Activated gamma-delta T cell (primary cell): ENCODE results near the gene SREK1IP1.
A peak's percentile ranks its signal among the peaks of the same experiment; 100 is the strongest.
"Not testable (repeated sequence)": the region's sequence is repeated elsewhere in the genome, so short reads cannot be mapped to it uniquely, and the experiment has no call there.

Source experiments
- DNase-seq: peaks from one replicate; lab custom pipeline; 2025; lab: John Stamatoyannopoulos, UW

Gene SREK1IP1

DNA sequence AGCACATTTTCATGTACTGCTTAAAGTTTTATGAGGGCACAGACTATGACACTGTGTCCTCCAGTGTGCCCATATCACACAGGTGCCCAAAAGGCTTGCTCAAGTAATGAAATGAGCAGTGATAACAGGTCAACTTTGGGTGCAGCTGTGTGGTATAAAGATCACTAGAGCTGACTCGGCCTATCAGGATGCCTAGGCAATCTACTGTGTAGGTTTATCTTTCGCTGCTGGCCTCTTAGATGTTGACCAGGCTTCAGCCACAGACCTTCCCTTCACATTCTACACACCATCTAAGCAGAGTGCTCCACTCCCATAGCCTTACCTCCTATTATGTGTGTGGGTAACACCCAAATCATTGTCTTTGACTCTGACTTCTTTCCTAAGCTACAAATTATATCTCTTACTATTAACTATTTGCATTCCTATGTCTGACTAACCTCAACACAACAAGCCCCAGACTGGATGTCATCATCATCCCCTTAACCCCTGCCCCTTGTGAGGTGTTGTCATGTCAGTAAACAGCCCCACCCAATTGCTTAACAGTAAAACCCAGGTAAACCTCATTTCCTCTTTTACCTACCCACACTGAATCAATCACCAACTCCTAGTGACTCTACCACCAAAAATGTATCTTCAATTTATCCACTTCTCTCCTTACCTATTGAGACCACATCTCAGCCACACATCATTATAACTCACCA is 2.5 kb downstream of the SREK1IP1 start:
- DNase-seq: no peak

DNA sequence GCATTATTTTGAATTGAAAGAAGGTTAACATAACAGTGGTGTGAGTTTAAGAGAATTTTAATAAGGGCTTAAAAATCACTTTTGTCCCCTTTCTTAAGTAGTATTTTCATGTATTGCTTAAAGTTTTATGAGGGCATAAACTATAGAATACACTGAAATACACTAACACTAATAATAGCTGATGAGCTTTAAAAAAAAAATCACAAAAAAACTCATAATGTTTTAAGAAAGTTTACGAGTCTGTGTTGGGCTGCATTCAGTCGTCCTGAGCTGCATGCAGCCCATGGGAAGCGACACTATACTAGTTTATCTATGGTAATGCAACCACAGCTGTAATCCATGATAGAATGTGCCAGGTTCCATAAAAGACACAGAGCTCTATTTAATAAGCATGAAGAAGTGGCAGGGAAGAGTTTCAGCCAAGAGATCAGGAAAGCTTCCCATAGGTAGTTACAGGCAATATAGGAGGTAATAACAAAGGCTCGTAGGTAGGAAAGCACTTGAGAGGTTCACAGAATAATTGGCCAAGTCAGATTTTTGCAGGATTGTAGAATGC is 4.5 kb downstream of the SREK1IP1 start:
- DNase-seq: no peak

DNA sequence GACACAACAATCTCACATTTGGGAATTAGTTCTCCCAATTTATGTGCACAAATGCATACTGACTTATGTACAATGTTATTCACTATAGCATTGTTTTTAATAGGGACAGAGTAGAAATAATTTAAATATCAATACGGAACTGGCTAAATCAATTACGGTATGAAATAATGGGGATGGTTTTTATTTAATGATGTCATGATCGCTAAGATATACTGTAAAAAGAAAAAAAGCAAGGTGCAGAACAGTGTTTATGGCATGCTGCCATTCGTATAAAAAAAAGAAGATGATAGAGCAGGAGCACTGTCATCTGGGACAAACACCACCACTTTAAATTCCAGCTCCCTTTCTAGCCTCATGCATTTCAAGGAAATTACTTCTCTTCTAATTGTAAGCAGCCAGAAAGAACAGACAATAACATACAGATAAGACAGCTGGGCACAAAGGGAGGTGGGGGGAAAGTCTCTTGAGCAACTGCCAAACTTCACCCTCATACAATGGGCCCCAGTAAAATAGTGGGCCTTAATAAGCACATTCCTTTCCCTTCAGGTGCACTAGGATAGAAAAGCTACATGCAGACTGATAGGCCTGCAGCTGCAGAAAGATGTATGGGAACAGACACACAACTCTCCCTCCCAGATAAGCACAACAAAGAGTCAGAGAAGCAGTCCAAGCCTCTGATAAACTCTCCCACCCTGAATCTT is 8.4 kb downstream of the SREK1IP1 start:
- DNase-seq: no peak

DNA sequence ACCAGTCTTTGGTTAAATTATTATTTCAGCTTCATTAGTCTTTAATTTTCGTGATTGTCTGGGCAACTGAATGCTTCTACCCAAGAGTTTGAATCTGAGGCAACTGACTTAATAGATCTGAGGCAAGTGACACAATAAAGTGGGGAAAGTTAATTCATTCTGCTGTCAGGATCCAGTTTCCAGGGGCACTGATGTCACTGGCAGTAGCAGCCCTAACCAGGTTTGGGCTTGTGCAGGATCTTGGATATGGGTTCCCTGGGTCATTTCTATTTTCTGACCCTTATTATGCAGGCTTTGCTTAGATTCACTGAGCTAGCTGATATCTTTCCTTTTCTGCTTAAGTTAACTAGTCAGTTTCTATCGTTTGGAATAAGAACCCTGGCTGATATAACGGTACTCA is 9.6 kb downstream of the SREK1IP1 start:
- DNase-seq: no peak

DNA sequence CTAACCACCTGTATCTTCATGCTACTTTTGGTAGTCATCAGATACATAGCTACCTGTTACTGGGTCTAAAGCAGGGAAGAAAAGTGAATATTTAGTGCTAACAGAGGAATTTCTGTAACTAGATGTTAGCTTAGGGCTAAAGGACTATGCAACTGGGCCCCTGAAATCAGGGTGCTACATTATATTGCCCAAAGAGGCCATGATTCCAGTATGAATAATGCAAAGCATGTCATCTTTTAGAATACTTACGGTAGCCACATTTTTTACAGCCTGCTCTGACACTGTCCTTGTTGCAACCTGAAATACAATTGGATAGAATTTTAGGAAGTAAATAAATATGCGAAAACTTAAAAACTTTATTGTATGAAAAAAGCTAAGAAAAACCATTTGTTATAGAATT is 14.4 kb downstream of the SREK1IP1 start:
- DNase-seq: no peak

DNA sequence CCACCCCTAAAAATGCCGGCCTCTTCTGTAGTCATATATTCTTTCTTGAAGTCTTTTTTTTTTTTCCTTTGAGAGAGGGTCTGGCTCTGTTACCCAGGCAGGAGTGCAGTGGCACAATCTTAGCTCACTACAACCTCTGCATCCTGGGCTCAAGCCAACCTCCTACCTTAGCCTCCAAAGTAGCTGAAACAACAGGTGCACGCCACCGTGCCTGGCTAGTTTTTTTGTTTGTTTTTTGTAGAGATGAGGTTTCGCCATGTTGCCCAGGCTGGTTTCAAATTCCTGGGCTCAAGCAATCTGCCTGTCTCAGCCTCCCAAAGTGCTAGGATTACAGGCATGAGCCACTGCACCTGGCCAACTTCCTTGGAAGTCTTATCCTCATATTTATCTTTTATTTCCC is 19.1 kb downstream of the SREK1IP1 start:
- no peak for DNase-seq

DNA sequence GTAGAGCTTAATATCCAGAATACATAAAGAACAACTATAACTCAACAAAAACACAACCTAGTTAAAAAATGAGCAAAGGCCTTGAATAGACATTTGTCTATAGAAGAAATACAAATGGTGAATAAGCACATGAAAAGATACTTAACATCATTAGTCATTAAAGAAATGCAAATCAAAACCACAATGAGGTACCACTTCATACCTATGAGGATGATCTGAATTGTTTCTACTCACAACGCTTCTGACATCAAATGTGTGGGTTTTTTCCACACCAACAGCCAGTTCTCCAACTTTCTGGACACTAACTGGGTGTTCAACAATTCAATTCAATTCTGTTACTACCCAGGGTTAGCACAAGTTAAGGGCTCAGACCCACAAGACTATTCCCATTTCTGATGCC is 22.0 kb downstream of the SREK1IP1 start:
- DNase-seq: no peak

DNA sequence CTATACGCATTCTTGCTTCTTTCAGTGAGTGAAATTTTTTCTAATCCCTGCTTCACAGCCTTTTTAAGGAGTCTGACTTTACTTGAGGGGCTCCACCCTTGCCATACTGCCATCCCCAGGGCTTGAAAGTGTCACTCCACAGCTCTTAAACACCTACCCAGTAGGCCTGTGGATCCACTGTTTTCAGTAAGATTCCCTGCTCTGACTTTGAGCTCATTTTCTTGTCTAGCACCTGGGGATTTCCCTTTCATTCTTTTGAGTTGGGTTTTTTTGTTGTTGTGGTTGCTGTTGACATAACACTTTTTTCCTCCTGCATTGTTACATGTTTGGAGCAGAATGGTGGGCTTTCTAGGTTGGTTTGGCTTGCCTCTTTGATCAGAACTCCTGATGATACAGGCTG is 23.6 kb downstream of the SREK1IP1 start:
- no peak for DNase-seq

DNA sequence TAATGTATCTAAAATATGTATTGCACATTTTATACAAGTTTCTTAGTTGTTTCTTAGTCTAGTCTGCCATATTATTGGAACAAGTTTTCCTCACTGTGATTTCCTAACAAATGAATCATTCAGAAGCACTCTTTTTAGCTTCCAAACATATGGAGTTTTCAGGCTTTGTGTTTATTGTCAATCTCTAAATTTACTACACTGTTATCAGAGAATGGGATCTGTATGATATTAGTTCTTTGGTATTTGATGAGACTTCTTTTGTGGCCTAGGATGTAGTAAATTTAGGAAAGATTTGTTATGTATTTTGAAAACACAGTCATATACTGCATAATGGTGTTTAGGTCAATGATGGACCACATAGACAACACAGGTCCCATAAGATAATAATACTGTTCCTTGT is 25.7 kb downstream of the SREK1IP1 start:
- DNase-seq: no peak

DNA sequence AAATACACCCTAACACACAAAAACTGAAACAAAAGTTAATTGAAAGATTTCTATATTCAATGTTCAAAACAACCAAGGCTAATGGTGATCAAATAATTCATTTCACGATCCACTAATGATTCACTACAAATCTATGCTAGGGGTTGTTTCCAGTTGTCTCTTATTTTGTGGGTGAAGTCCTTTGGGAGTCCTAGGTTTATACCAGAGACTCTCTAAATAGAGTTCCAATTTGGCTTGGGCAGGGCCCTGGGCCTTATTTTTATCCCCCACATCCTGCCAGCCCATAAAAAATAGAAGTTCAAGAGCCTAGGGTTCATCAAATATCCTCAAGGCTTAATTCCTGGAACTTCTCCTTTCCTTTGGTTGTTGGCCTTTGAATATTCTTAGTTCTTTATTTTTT is 26.1 kb downstream of the SREK1IP1 start:
- no peak for DNase-seq

DNA sequence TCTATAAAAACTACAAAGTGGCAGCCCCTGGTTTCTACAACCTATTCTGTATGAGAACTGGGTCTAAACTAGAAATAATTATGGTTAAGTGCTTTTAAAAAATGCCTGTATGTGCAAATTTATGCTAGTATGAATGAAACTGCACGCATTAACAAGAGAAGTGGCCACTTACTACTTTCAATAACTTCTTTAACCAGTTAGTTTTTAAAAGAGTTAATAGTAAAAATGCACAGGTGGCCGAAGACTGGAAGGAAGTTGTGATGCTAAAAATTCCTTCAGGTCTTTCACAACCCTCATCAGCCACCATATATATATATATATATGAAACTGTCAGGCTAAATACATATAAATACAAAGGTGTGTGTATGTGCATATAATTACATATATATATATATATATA is 41.3 kb downstream of the SREK1IP1 start:
- DNase-seq: no peak

DNA sequence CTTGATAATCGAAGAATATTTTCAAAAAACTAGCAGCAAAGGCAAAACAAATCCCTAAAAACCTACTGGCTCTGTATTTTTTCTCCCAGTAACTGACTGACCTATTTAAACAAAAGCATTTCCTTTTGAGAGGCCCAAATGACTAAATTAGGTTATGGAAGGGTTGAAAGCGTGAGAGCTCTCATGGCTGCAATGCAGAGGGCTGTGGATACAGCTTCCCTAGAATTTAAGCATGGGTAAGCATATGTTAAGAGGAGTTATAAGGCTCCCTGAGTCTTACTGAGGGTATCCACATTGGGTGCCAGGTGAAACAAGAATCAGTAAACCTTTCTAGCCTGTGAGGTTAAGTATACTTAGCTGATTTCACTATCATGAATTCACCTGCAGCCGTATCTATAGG is 45.9 kb downstream of the SREK1IP1 start:
- no peak for DNase-seq

DNA sequence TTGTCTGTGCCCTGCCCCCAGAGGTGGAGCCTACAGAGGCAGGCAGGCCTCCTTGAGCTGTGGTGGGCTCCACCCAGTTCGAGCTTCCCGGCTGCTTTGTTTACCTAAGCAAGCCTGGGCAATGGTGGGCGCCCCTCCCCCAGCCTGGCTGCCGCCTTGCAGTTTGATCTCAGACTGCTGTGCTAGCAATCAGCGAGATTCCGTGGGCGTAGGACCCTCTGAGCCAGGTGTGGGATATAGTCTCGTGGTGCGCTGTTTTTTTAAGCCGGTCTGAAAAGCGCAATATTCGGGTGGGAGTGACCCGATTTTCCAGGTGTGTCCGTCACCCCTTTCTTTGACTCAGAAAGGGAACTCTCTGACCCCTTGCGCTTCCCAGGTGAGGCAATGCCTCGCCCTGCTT is 54.0 kb downstream of the SREK1IP1 start:
- not testable (repeated sequence) for DNase-seq

DNA sequence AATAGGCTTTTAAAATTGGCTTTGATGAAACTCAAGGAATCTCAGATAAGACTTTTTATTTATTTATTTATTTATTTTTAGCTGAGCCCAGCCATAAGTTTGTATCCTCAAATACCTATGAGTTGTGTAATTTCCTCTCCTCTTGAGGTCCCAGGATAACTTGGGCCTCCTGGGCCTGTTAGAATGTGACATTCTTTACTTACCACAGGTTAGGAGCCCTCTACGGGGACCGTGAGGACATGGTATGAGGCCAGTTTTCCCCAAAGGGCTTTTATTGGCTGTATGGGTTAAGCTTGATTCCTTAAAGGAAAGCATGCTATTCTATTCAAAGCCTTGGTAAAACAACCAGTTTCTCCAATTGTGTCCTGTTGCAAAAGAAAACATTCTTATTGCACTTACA is 61.3 kb downstream of the SREK1IP1 start:
- DNase-seq: no peak

DNA sequence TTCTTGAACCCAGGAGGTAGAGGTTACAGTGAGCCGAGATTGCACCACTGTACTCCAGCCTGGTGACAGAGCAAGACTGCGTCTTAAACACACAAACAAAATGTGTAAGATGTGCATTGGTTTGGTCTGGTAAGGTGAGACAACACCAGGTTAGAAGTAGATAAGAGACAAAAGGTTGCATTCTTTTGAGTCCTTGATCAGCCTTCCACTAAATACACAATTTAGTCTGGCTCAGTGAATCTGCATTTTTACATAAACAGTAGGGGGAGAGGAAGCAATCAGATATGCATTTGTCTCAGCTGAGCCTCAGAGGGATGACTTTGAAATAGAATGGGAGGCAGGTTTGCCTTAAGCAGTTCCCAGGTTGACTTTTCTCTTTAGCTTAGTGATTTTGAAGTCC is 62.4 kb downstream of the SREK1IP1 start:
- not testable (repeated sequence) for DNase-seq

DNA sequence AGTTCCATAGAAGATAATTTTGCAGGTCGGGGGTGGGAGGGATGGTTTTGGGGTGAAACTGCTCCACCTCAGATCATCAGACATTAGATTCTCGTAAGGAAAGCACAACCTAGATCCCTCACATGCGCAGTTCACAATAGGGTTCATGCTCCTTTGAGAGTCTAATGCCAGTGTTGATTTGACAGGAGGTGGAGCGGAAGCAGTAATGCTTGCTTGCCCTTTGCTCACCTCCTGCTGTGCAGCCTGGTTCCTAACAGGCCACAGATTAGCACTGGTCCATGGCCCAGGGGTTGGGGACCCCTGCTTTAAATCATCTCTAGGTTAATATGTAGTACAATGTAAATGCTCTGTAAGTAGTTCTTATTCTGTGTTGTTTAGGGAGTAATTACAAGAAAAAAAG is 67.7 kb downstream of the SREK1IP1 start:
- DNase-seq: no peak

DNA sequence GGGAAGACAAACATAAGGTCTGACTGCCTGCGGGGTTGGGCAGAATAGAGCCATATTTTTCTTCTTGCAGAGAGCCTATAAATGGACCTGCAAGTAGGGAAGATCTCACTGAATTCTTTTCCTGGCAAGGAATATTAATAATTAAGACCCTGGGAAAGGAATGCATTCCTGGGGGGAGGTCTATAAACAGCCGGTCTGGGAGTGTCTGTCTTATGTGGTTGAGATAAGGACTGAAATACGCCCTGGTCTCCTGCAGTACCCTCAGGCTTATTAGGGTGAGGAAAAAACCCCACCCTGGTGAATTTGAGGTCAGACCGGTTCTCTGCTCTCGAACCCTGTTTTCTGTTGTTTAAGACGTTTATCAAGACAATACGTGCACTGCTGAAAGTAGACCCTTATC is 72.1 kb downstream of the SREK1IP1 start:
- DNase-seq: not testable (repeated sequence)

DNA sequence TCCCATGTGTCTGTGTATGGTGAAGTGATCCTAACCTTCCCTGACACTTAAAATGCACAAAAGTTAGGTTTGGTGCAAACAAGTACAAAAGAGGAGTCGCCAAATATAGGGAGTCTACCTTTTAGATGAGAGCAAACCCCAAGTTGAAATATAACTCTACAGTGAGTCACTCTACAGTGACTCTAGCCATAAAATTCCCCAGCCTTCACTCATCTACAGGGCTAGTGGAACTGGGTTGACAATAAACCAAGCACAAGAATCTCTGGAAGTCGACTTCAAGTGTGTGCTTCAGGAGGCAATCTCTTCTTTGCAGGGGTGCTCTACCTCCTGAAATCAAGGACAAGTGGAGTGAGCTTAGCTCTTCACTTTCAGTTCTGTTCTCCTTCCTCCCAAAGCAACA is 74.9 kb downstream of the SREK1IP1 start:
- no peak for DNase-seq

DNA sequence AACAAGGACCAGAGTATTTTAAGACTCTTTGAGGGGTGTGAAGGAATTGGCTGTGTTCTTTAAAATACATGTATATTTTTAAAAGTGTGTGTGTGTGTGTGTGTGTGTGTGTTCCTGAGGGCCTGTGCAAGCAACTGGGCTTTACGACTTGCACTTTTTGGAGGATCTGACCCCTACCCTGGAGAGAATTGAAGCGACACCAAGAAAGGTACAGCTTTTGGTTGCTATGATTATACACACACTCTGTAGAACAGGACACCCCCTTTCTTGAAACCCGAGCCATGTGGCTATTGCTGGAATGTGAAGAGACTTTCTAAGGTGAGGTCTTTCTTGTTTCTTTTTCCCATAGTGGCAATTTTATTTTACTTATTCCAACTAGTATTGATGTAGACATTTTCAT is 77.2 kb downstream of the SREK1IP1 start:
- no peak for DNase-seq

DNA sequence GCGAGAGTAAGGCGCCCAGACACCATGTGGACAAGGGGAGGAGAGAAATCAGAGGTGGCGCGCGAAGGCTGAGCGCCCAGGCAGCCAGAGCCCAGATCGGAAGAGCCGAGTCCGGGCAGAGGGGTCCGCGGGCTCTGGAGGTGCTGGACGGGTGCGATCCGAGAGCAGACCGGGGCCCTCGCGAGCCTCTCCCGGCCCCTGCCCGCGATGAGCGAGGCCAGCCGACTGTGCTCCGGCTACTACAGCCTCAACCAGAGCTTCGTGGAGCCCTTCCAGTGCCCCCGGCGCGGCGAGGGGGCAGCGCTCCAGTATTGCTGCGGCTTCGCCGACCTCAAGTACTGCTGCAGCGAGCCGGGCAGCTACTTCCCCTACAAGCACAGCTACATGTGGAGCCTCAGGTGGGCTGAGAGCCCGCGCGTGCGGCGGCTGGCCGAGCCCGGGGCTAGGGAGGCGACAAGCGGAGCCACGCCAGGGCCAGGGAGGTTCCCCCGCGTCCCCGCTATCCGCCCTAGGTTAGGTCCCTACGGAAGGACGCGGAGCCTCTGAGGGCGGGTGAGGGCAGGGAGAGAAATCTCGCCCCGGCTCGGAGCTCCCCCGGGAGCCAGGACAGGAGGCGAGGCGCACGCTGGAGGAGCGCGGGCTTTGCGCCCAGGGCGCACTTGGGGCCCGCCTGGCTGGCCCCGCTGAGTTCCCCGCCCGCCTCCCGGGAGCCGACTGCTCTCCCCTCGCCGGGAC is 77.9 kb downstream of the SREK1IP1 start, which contains the start of gene SHISAL2B:
Gene SHISAL2B (plus strand): TSS at position 87 of the 735 bp plus-strand sequence. CDS start 121 bp downstream, at position 208.
- peak; percentile 9 for DNase-seq

DNA sequence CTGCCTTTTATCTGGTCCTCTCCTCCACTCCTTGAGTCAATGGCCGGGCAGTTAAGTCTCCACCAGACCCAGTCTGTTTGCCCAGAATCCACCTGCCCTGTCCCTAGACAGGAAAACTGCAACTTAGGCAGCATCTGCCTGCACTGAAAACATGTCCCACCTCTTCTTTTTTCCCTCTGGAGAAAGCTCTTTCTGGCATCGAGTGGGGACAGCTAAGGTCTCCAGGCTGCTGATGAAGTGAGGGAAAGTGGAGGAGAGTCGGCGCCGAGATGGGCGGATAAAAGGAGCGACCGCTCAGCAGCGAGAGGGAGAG is 78.4 kb downstream of the SREK1IP1 start:
- DNase-seq: no peak

DNA sequence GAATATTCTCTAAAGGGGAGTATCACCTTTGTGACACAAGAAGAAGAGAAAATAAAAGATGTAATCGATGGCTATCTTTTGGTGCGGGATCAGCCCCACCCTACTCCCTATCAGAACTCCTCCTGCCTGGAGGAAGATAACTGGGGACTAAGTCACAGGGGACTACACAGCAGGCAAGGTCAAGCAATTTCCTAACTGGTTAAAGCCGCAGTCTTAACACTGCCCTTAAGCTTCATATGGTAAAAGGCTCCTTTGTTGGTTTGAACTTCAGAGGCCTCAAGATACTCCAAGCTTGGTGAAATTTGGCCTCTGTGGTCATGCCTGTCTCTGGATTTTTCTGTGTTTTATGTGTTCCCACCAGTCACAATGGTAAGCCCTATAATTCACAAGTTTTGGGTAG is 79.5 kb downstream of the SREK1IP1 start:
- no peak for DNase-seq

DNA sequence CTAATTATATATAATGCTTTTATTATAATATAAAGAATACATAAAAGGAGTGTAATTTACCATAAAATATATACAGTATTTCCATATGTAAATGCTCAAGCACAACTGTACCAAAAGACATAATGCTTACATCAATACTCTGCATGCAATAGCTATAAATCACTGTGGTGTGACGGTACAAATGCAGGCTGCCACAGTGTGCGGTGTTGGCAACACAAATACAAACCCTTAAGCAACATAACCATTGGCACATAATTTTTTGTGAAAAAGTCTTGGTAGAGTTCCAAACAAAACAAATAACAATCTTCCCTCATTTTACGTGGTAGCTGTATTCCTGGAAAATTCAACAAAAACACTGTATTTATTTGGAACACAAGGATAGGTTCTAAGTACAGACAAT is 80.1 kb downstream of the SREK1IP1 start:
- no peak for DNase-seq
